ENCODE results near the gene IRF5.
"Not testable (repeated sequence)": the region's sequence is repeated elsewhere in the genome, so short reads cannot be mapped to it uniquely, and the experiment has no call there.

IRF5 gene

GRCh38 chr7:128974241-128974934 is 36.7 kb downstream of the IRF5 start:
- no peak for DNase-seq

GRCh38 chr7:128982105-128982504 is 44.4 kb downstream of the IRF5 start:
- DNase-seq: no peak

- DNase-seq: no peak
Observed at GRCh38 chr7:128985660-128986059, 47.9 kb downstream of the IRF5 start.

- no peak for DNase-seq
Observed at GRCh38 chr7:128986609-128987008, 48.9 kb downstream of the IRF5 start.

GRCh38 chr7:128988372-128988771 is 50.6 kb downstream of the IRF5 start:
- DNase-seq: no peak

- no peak for DNase-seq
Observed at GRCh38 chr7:128989961-128990360, 52.2 kb downstream of the IRF5 start.

GRCh38 chr7:128993419-128993818 is 55.7 kb downstream of the IRF5 start:
- no peak for DNase-seq

GRCh38 chr7:128994560-128994959 is 56.8 kb downstream of the IRF5 start:
- not testable (repeated sequence) for DNase-seq

- no peak for DNase-seq
Observed at GRCh38 chr7:128997181-128997580, 59.5 kb downstream of the IRF5 start.

All from inflammatory macrophage treated with lipopolysaccharide for 1 hour (primary cell).